ENCODE results near the gene CWF19L2. TPM values are rescaled to one million over a fixed set of nuclear protein-coding genes. Genes with fewer than 3 reads are reported as not detected.

The CWF19L2 gene
- total RNA-seq, 1 donor = 10.9 TPM

DNA sequence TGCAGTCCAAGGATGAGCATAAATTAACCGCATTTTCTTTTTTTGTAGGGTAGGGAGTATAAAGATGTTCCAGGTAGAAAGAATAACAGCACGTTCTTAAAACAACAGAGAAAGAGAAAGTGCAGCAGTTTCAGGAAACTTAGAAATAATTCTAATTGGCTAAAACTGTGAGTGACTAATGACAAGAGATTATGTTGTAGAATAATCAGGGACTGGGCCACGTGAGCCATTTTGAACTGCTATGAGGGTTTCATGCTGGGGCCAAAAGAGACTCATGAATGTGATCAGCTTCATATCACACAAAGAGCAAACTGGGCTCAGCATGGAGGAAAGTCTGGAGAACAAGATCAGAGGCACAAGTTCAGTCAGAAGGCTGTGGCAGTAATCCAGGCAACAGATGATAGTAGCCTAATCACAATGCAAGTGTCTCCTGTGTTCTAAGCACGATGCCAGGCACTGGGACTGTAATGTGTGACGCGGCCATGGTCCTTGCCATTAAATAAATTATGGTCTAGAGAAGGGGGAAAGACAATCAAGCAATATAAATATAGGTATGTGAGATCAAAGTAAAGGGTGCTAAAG is 17.9 kb downstream of the CWF19L2 start:
- Histone ChIP-seq H3K9me3 (ENCODE audit: low read depth, low read length) (no peaks in the 10 kb centered on the region), H3K27me3 (ENCODE audit: insufficient read depth, low read length) (no peaks in the 10 kb centered on the region), H4K20me1 (ENCODE audit: insufficient read depth, low read length) (no peaks in the 10 kb centered on the region), H3K4me2 (ENCODE audit: insufficient read depth, low read length) (no peak overlapping the region), H3K4me3 (ENCODE audit: insufficient read depth, low read length) (no peak overlapping the region), H3K79me2 (ENCODE audit: insufficient read depth, low read length) (no peaks in the 10 kb centered on the region), H2AFZ (ENCODE audit: low read length) (no peak overlapping the region), H3K36me3 (ENCODE audit: insufficient read depth, low read length) (peaks cover 6% of the 10 kb centered on the region), H3K27ac (ENCODE audit: low read depth, low read length) (no peak overlapping the region), H3K4me1 (ENCODE audit: insufficient read depth, low read length) (no peaks in the 10 kb centered on the region)
- TF ChIP-seq, protein P1, sequence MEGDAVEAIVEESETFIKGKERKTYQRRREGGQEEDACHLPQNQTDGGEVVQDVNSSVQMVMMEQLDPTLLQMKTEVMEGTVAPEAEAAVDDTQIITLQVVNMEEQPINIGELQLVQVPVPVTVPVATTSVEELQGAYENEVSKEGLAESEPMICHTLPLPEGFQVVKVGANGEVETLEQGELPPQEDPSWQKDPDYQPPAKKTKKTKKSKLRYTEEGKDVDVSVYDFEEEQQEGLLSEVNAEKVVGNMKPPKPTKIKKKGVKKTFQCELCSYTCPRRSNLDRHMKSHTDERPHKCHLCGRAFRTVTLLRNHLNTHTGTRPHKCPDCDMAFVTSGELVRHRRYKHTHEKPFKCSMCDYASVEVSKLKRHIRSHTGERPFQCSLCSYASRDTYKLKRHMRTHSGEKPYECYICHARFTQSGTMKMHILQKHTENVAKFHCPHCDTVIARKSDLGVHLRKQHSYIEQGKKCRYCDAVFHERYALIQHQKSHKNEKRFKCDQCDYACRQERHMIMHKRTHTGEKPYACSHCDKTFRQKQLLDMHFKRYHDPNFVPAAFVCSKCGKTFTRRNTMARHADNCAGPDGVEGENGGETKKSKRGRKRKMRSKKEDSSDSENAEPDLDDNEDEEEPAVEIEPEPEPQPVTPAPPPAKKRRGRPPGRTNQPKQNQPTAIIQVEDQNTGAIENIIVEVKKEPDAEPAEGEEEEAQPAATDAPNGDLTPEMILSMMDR (IDR thresholded peaks at IDR 0.05; ENCODE audit: extremely low read depth, low read depth, low read length) = no peak
- no peak for DNase-seq (ENCODE audit: insufficient read length, low spot score, missing footprints)

DNA sequence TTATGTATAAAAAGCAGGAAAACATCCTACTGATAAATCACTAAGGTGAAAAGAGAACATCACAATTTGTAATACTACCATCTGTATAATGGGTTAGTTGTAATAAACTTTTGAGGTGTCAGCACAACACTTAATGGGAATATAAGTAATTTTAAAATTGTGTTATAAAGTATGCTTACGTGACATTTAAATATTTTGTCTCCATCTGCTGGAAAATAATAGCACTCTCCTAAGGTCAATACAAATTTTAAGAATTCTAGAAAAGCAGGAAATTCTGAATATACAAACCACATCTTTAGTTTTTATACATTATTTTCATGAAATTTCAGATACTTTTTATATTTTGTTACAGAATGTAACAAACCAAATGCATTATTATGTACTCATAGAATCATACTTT is 19.5 kb downstream of the CWF19L2 start:
- Histone ChIP-seq H3K4me3 (ENCODE audit: insufficient read depth, low read length) (no peak overlapping the region), H3K36me3 (ENCODE audit: insufficient read depth, low read length) (peaks cover 6% of the 10 kb centered on the region), H3K4me2 (ENCODE audit: insufficient read depth, low read length) (no peak overlapping the region), H3K79me2 (ENCODE audit: insufficient read depth, low read length) (no peaks in the 10 kb centered on the region), H3K27me3 (ENCODE audit: insufficient read depth, low read length) (no peaks in the 10 kb centered on the region), H3K4me1 (ENCODE audit: insufficient read depth, low read length) (no peaks in the 10 kb centered on the region), H4K20me1 (ENCODE audit: insufficient read depth, low read length) (no peaks in the 10 kb centered on the region), H3K27ac (ENCODE audit: low read depth, low read length) (no peak overlapping the region), H2AFZ (ENCODE audit: low read length) (no peak overlapping the region), H3K9me3 (ENCODE audit: low read depth, low read length) (no peaks in the 10 kb centered on the region)
- no peak for DNase-seq (ENCODE audit: insufficient read length, low spot score, missing footprints)
- TF ChIP-seq, protein P1 (IDR thresholded peaks at IDR 0.05; ENCODE audit: extremely low read depth, low read depth, low read length) = no peak

DNA sequence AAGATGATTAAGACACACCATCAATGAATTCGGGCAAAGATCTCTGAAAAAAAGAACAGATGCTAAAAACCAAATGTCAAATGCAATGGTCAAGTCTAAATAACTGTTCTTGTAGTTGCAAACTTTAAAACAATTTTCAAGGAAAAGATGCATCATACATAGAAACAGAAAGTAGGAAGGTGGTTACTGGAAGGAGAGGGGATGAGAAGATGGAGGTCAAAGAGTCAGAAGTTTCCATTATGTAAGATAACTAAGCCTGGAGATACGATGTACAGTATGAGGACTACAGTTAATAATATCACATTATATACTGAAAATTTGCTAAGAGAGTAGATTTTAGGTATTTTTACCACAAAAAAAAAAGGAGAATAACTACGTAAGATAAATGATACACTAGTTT is 27.1 kb downstream of the CWF19L2 start:
- Histone ChIP-seq H3K4me2 (ENCODE audit: insufficient read depth, low read length) (no peak overlapping the region), H2AFZ (ENCODE audit: low read length) (no peak overlapping the region), H3K27ac (ENCODE audit: low read depth, low read length) (no peak overlapping the region), H4K20me1 (ENCODE audit: insufficient read depth, low read length) (no peaks in the 10 kb centered on the region), H3K27me3 (ENCODE audit: insufficient read depth, low read length) (no peaks in the 10 kb centered on the region), H3K36me3 (ENCODE audit: insufficient read depth, low read length) (no peaks in the 10 kb centered on the region), H3K79me2 (ENCODE audit: insufficient read depth, low read length) (no peaks in the 10 kb centered on the region), H3K9me3 (ENCODE audit: low read depth, low read length) (no peaks in the 10 kb centered on the region), H3K4me3 (ENCODE audit: insufficient read depth, low read length) (no peak overlapping the region), H3K4me1 (ENCODE audit: insufficient read depth, low read length) (no peaks in the 10 kb centered on the region)
- TF ChIP-seq, protein P1 (IDR thresholded peaks at IDR 0.05; ENCODE audit: extremely low read depth, low read depth, low read length) = no peak
- no peak for DNase-seq (ENCODE audit: insufficient read length, low spot score, missing footprints)

DNA sequence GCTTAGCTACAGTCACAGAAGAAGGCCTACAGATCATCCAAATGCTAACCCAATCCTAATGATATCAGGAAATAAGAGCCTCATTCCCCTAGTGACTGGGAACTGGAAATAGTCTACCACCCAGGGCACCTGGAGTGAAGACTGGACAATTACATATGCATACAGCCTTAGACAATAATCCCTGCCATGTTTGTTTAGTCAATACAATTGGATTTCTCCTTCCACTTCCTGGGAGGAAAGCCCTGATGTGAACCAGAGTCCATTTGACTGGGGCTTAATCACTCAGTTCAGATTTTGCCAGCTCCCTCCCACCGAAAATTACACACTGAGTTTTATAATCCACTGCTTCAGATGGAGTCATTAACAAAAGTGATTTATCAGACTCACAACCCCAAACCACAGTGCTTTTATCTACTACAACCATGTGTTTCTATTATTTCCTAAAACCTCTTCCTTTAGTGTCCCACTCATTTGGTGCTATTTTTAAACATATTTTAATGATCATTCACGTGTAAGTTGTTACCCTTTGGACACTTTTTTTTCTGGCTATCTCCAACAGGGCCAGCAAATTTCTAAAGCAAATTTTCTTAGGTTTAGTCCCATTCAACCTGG is 29.9 kb downstream of the CWF19L2 start:
- TF ChIP-seq, protein P1 (IDR thresholded peaks at IDR 0.05; ENCODE audit: extremely low read depth, low read depth, low read length) = no peak
- no peak overlapping the region for H2AFZ ChIP-seq (ENCODE audit: low read length)
- H3K4me3 ChIP-seq (ENCODE audit: insufficient read depth, low read length) = no peak overlapping the region
- no peaks in the 10 kb centered on the region for H3K27me3 ChIP-seq (ENCODE audit: insufficient read depth, low read length)
- no peaks in the 10 kb centered on the region for H3K9me3 ChIP-seq (ENCODE audit: low read depth, low read length)
- no peaks in the 10 kb centered on the region for H3K4me1 ChIP-seq (ENCODE audit: insufficient read depth, low read length)
- no peaks in the 10 kb centered on the region for H4K20me1 ChIP-seq (ENCODE audit: insufficient read depth, low read length)
- no peaks in the 10 kb centered on the region for H3K36me3 ChIP-seq (ENCODE audit: insufficient read depth, low read length)
- no peak overlapping the region for H3K4me2 ChIP-seq (ENCODE audit: insufficient read depth, low read length)
- H3K79me2 ChIP-seq (ENCODE audit: insufficient read depth, low read length) = no peaks in the 10 kb centered on the region
- no peak overlapping the region for H3K27ac ChIP-seq (ENCODE audit: low read depth, low read length)
- no peak for DNase-seq (ENCODE audit: insufficient read length, low spot score, missing footprints)
